GM10266 (cell line): ENCODE measurements around the gene ADAMTS2.

ENCODE experiments used
- DNase-seq: peaks from one replicate; pipeline ENCODE4 v3.0.0; 2012; ENCODE audit errors: extremely low spot score
- CTCF ChIP-seq: IDR thresholded peaks from 2 replicates; pipeline ENCODE4 v1.5.1; 2012; ENCODE audit warnings: mild to moderate bottlenecking, low read depth; ENCODE audit not compliant: control insufficient read depth, insufficient read depth; ENCODE audit errors: missing control alignments

ADAMTS2 gene

GRCh38 chr5:179272326-179273072 is 72.8 kb downstream of the ADAMTS2 start:
- no peak for TF ChIP-seq CTCF
- DNase-seq, result no peak

GRCh38 chr5:179271821-179272325 is 73.4 kb downstream of the ADAMTS2 start:
- DNase-seq, result no peak
- no peak for TF ChIP-seq CTCF

- TF ChIP-seq CTCF, result no peak
- DNase-seq, result no peak
These were observed 73.9 kb downstream of the ADAMTS2 start for GRCh38 chr5:179271428-179271734.

- TF ChIP-seq CTCF, result no peak
- DNase-seq, result no peak
These were observed 74.5 kb downstream of the ADAMTS2 start for GRCh38 chr5:179270581-179271427.

GRCh38 chr5:179269781-179270543 is 75.3 kb downstream of the ADAMTS2 start:
- no peak for DNase-seq
- TF ChIP-seq CTCF, result no peak

GRCh38 chr5:179268966-179269693 is 76.1 kb downstream of the ADAMTS2 start:
- DNase-seq, result no peak
- TF ChIP-seq CTCF, result no peak
